IMR-90 (cell line): ENCODE data around the gene VPS39. TPM values are rescaled to one million over a fixed set of nuclear protein-coding genes. Genes with fewer than 3 reads are reported as not detected.
A peak's percentile ranks its signal among the peaks of the same experiment; 100 is the strongest.

Source experiments
- ATAC-seq: fragments of 200-7000 bp; cut with Tn5 transposase; 2 replicates; pipeline ENCODE4 v1.9.1; 2020; ENCODE audit warnings: low read depth, mild to moderate bottlenecking, moderate library complexity
- BruUV-seq: library from RNA; stranded (reverse); fragments of 400-500 nt; replicated peaks from 2 replicates; lab custom pipeline; 2021; lab: Mats Ljungman, UMichigan
- CTCF ChIA-PET: fragments of 300-600 bp; formaldehyde crosslinking; extraction: SDS; loops from one replicate; lab custom pipeline; 2021; ENCODE audit warnings: antibody characterized with exemption; lab: Yijun Ruan, JAX
- POLR2A ChIA-PET: fragments of 300-600 bp; sonication (Branson Sonifier 250); formaldehyde crosslinking; loops from one replicate; lab custom pipeline; 2022; ENCODE audit warnings: antibody characterized with exemption; ENCODE audit not compliant: unreplicated experiment; lab: Charles Lee
- DNase-seq: peaks from one replicate; pipeline ENCODE4 v3.0.0; 2013
- H2AFZ ChIP-seq: replicated peaks from 2 replicates; pipeline ENCODE3; 2013; ENCODE audit warnings: low read length, mild to moderate bottlenecking; ENCODE audit not compliant: poor library complexity
- H2AK5ac ChIP-seq: 2 replicates; pipeline ENCODE4 v1.6.1; 2013; ENCODE audit warnings: low read depth, low read length, inconsistent platforms
- H2AK9ac ChIP-seq: replicated peaks from 2 replicates; pipeline ENCODE3; 2013; ENCODE audit warnings: mild to moderate bottlenecking, low read depth, low read length, moderate library complexity; ENCODE audit not compliant: poor library complexity
- H2BK120ac ChIP-seq: 2 replicates; pipeline ENCODE4 v1.6.1; 2013; ENCODE audit warnings: low read depth, low read length, inconsistent platforms
- H2BK15ac ChIP-seq: 3 replicates; pipeline ENCODE4 v1.6.1; 2013; ENCODE audit warnings: low read depth, low read length, inconsistent platforms
- H2BK20ac ChIP-seq: 2 replicates; pipeline ENCODE4 v1.6.1; 2013; ENCODE audit warnings: low read depth, mild to moderate bottlenecking, inconsistent platforms, low read length, moderate library complexity
- H2BK5ac ChIP-seq: 2 replicates; pipeline ENCODE4 v1.6.1; 2013; ENCODE audit warnings: mild to moderate bottlenecking, low read depth, low read length, inconsistent platforms; ENCODE audit not compliant: poor library complexity, severe bottlenecking
- H3K14ac ChIP-seq: replicated peaks from 2 replicates; pipeline ENCODE4 v1.6.1; 2013; ENCODE audit warnings: low read depth, low read length, inconsistent platforms
- H3K18ac ChIP-seq: 2 replicates; pipeline ENCODE4 v1.6.1; 2013; ENCODE audit warnings: low read depth, low read length, control low read depth
- H3K23ac ChIP-seq: 2 replicates; pipeline ENCODE4 v1.6.1; 2013; ENCODE audit warnings: low read depth, low read length, inconsistent platforms
- H3K27ac ChIP-seq: 2 replicates; pipeline ENCODE4 v1.5.1; 2013; ENCODE audit warnings: mild to moderate bottlenecking, control low read depth, low read length; ENCODE audit not compliant: insufficient read depth
- H3K27me3 ChIP-seq: 2 replicates; pipeline ENCODE4 v1.6.1; 2013; ENCODE audit warnings: low read length; ENCODE audit not compliant: control insufficient read depth, insufficient read depth
- H3K36me3 ChIP-seq: 2 replicates; pipeline ENCODE4 v1.6.1; 2013; ENCODE audit warnings: low read length, mixed read lengths; ENCODE audit not compliant: control insufficient read depth, insufficient read depth
- H3K4ac ChIP-seq: 2 replicates; pipeline ENCODE4 v1.6.1; 2013; ENCODE audit warnings: low read depth, low read length, inconsistent platforms
- H3K4me1 ChIP-seq: 2 replicates; pipeline ENCODE4 v1.6.1; 2013; ENCODE audit warnings: low read length, mixed read lengths; ENCODE audit not compliant: control insufficient read depth, insufficient read depth
- H3K4me2 ChIP-seq: 2 replicates; pipeline ENCODE4 v1.6.1; 2013; ENCODE audit warnings: low read depth, mild to moderate bottlenecking, control low read depth, low read length, moderate library complexity
- H3K4me3 ChIP-seq: 2 replicates; pipeline ENCODE4 v1.5.1; 2013; ENCODE audit warnings: low read depth, mild to moderate bottlenecking, control low read depth, low read length, moderate library complexity; ENCODE audit not compliant: insufficient read depth
- H3K56ac ChIP-seq: 2 replicates; pipeline ENCODE4 v1.6.1; 2013; ENCODE audit warnings: low read length, inconsistent platforms; ENCODE audit not compliant: insufficient read depth; ENCODE audit errors: extremely low read depth
- H3K79me1 ChIP-seq, 2 experiments: 2 replicates each; pipeline ENCODE4 v1.6.1; 2013; ENCODE audit warnings: low read length in 2 of 2, inconsistent platforms in 1 of 2, low read depth in 1 of 2
- H3K9ac ChIP-seq: 2 replicates; pipeline ENCODE4 v1.6.1; 2013; ENCODE audit warnings: low read depth, low read length, control low read depth
- H3K9me1 ChIP-seq: 2 replicates; pipeline ENCODE4 v1.6.1; 2013; ENCODE audit warnings: low read length, inconsistent platforms; ENCODE audit not compliant: insufficient read depth
- H3K9me3 ChIP-seq: 2 replicates; pipeline ENCODE4 v1.6.1; 2013; ENCODE audit warnings: low read length; ENCODE audit not compliant: control insufficient read depth, insufficient read depth
- H4K20me1 ChIP-seq: 2 replicates; pipeline ENCODE4 v1.6.1; 2013; ENCODE audit warnings: low read length, inconsistent platforms; ENCODE audit not compliant: insufficient read depth
- H4K5ac ChIP-seq: 2 replicates; pipeline ENCODE4 v1.6.1; 2013; ENCODE audit warnings: mild to moderate bottlenecking, low read depth, low read length, control low read depth
- H4K8ac ChIP-seq, 2 experiments: 2 replicates each; pipeline ENCODE4 v1.6.1; 2013; ENCODE audit warnings: low read depth in 2 of 2, low read length in 2 of 2, control low read depth in 1 of 2, inconsistent platforms in 1 of 2
- H4K91ac ChIP-seq: 2 replicates; pipeline ENCODE4 v1.6.1; 2013; ENCODE audit warnings: low read depth, low read length, inconsistent platforms; ENCODE audit not compliant: insufficient read depth
- BHLHE40 ChIP-seq: fragments of 150-350 bp; IDR thresholded peaks from 2 replicates; pipeline ENCODE4 v1.6.1; 2016; ENCODE audit warnings: mild to moderate bottlenecking, low read depth, low read length
- FOS ChIP-seq: fragments of 150-350 bp; IDR thresholded peaks from 2 replicates; pipeline ENCODE4 v1.6.1; 2016; ENCODE audit warnings: low read depth, low read length
- MAFK ChIP-seq: IDR thresholded peaks from 2 replicates; pipeline ENCODE4 v1.6.1; 2012; ENCODE audit warnings: low read depth, low read length, improper control_type of control experiment
- USF2 ChIP-seq: fragments of 150-350 bp; IDR thresholded peaks from 2 replicates; pipeline ENCODE4 v1.6.1; 2017; ENCODE audit warnings: mild to moderate bottlenecking, antibody characterized with exemption, low read length, low read depth
- WGBS, 2 experiments: methylation state at CpG; one replicate each; pipeline versions ENCODE4 v1.1.5 to v1.1.7; 2013; ENCODE audit warnings: missing lambda C conversion rate in 2 of 2; ENCODE audit not compliant: insufficient read length in 1 of 2; ENCODE audit errors: extremely low coverage in 2 of 2; 5-methylcytosine and 5-hydroxymethylcytosine counted together
- dilution Hi-C: fragments of 300-500 bp; cut with HindIII; formaldehyde crosslinking; loops from one replicate; pipeline ENCODE4 v1.14.3; 2018; ENCODE audit warnings: low sequenced_read_pairs; ENCODE audit not compliant: unreplicated experiment
- in situ Hi-C: fragments of 300-500 bp; cut with MboI; formaldehyde crosslinking; loops from 3 replicates; pipeline ENCODE4 v1.14.3; 2019; ENCODE audit warnings: low sequenced_read_pairs, inconsistent platforms, mixed read lengths
- intact Hi-C: fragments of 100-400 bp; cut with micrococcal nuclease; formaldehyde crosslinking; loops from 2 replicates; pipeline ENCODE4 v1.10.0; 2022
- polyA plus RNA-seq, 3 experiments: library from polyadenylated mRNA; depleted of rRNA; stranded (reverse); fragments of >200 nt; gene quantifications; 2 replicates each; pipeline ENCODE4 v1.2.3, GENCODE V29; 2012; ENCODE audit warnings: low replicate concordance in 1 of 3
- total RNA-seq: library from RNA; depleted of rRNA; stranded (reverse); fragments of >200 nt; gene quantifications from 2 replicates; pipeline ENCODE4 v1.2.3, GENCODE V29; 2012

VPS39 gene
- total and polyA plus RNA-seq, 2 of the 4 experiments (the other 2 are of a cell fraction), result 49.7 to 52.2 TPM

GRCh38 chr15:42157981-42158765 is 49.9 kb downstream of the VPS39 start:
- in situ Hi-C loops (no loop called here), dilution Hi-C loops (no loop called here), intact Hi-C loops (no loop called here)
- Histone ChIP-seq H3K9me1 (peaks cover 20% of the 10 kb centered on the region), H3K36me3 (peaks cover 40% of the 10 kb centered on the region), H3K9me3 (no peaks in the 10 kb centered on the region), H3K27ac (no peak overlapping the region), H2BK15ac (no peak overlapping the region), H4K91ac (no peak overlapping the region), H3K79me1 (no peaks in the 10 kb centered on the region), H4K5ac (no peak overlapping the region), H2BK120ac (no peak overlapping the region), H3K9ac (no peak overlapping the region), H2AK9ac (no peak overlapping the region), H2BK20ac (no peak overlapping the region), H3K14ac (no peak overlapping the region), H3K4me1 (peaks cover 4% of the 10 kb centered on the region; the same call in 1 of the 2 replicates), H2AK5ac (0 out of 2 replicates have a peak overlapping the region, but pooled peaks have one; percentile 23), H2BK5ac (no peak overlapping the region), H3K4me3 (no peak overlapping the region), H3K4me2 (no peak overlapping the region), H3K27me3 (no peaks in the 10 kb centered on the region; the same call in 1 of the 2 replicates), H3K23ac (no peak overlapping the region), H4K8ac (no peak overlapping the region), H2AFZ (no peak overlapping the region), H3K4ac (no peak overlapping the region), H3K56ac (no peak overlapping the region), H3K18ac (no peak overlapping the region), H4K20me1 (no peaks in the 10 kb centered on the region)
- ChIA-PET CTCF (no interaction called here), POLR2A (interaction anchor here (0.6 kb wide), 1 partner anchor 17 kb away, joined by 4 read pairs; no protein-coding TSS in a partner anchor)
- TF ChIP-seq BHLHE40 (no peak), FOS (peak; percentile 76), USF2 (peak; percentile 90), MAFK (peak; percentile 71)
- DNase-seq, result peak; percentile 80
- WGBS, 2 experiments, result no CpG with 5 or more reads among the region's 8 CpGs
- no TSS peak for BruUV-seq
- ATAC-seq, result peak; percentile 67
